Liver (tissue), 9 donors: ENCODE data around the gene SLC8A3. TPM values are rescaled to one million over a fixed set of nuclear protein-coding genes. Genes with fewer than 3 reads are reported as not detected.

Experiments used
- DNase-seq: peaks from one replicate; pipeline ENCODE4 v3.0.0-alpha.2; 2017; ENCODE audit warnings: low spot score
- H3K27ac ChIP-seq, 2 donors: one replicate each; pipeline ENCODE4 v1.7.0; 2013; ENCODE audit warnings: inconsistent platforms in 2 of 2, low read length in 2 of 2, control low read depth in 1 of 2, low read depth in 1 of 2, mild to moderate bottlenecking in 1 of 2
- H3K27me3 ChIP-seq, 4 donors: one replicate each; pipeline versions ENCODE4 v1.6.1 to v1.7.0; 2013; ENCODE audit warnings: low read length in 3 of 4, inconsistent platforms in 1 of 4, mild to moderate bottlenecking in 1 of 4, moderate library complexity in 1 of 4; ENCODE audit not compliant: control insufficient read depth in 4 of 4, insufficient read depth in 4 of 4
- H3K36me3 ChIP-seq, 4 donors: one replicate each; pipeline versions ENCODE4 v1.6.1 to v1.7.0; 2013; ENCODE audit warnings: low read length in 3 of 4, mild to moderate bottlenecking in 3 of 4, low read depth in 1 of 4, moderate library complexity in 1 of 4; ENCODE audit not compliant: control insufficient read depth in 4 of 4, insufficient read depth in 3 of 4
- H3K4me1 ChIP-seq, 4 donors: one replicate each; pipeline versions ENCODE4 v1.6.1 to v1.7.0; 2013; ENCODE audit warnings: low read length in 3 of 4, mild to moderate bottlenecking in 3 of 4, moderate library complexity in 1 of 4; ENCODE audit not compliant: control insufficient read depth in 4 of 4, insufficient read depth in 4 of 4
- H3K4me3 ChIP-seq, 3 donors: one replicate each; pipeline versions ENCODE4 v1.6.1 to v1.7.0; 2013; ENCODE audit warnings: low read length in 3 of 3, control low read depth in 1 of 3, low read depth in 1 of 3, mild to moderate bottlenecking in 1 of 3
- H3K9ac ChIP-seq, 2 donors: one replicate each; pipeline ENCODE4 v1.7.0; 2013; ENCODE audit warnings: low read length in 2 of 2, mild to moderate bottlenecking in 2 of 2, moderate library complexity in 2 of 2, control low read depth in 1 of 2, low read depth in 1 of 2
- H3K9me3 ChIP-seq, 4 donors: one replicate each; pipeline versions ENCODE4 v1.6.1 to v1.7.0; 2013; ENCODE audit warnings: low read length in 3 of 4; ENCODE audit not compliant: control insufficient read depth in 4 of 4
- ATF3 ChIP-seq: IDR thresholded peaks from 2 replicates; pipeline ENCODE4 v1.6.1; 2016; ENCODE audit warnings: antibody characterized with exemption
- CTCF ChIP-seq: fragments of 150-350 bp; IDR thresholded peaks from 2 replicates; pipeline ENCODE4 v1.5.1; 2017; ENCODE audit warnings: improper control_type of control experiment, low read depth, low read length; ENCODE audit not compliant: missing input control
- EGR1 ChIP-seq, 2 donors: IDR thresholded peaks; 2 replicates each; pipeline ENCODE4 v1.6.1; 2016 to 2018; ENCODE audit warnings: antibody characterized with exemption in 2 of 2, low read depth in 2 of 2
- FOXA1 ChIP-seq: IDR thresholded peaks from 2 replicates; pipeline ENCODE4 v1.6.1; 2016; ENCODE audit warnings: antibody characterized with exemption
- FOXA2 ChIP-seq: IDR thresholded peaks from 2 replicates; pipeline ENCODE4 v1.6.1; 2016; ENCODE audit warnings: antibody characterized with exemption
- GABPA ChIP-seq, 2 donors: IDR thresholded peaks in 1 of 2; conservative IDR thresholded peaks in 1 of 2; 2 replicates each; pipeline ENCODE4 v1.6.1; 2016; ENCODE audit warnings: antibody characterized with exemption in 2 of 2, mild to moderate bottlenecking in 1 of 2, moderate library complexity in 1 of 2
- HNF4A ChIP-seq, 2 donors: conservative IDR thresholded peaks; 2 replicates each; pipeline ENCODE4 v1.6.1; 2016; ENCODE audit warnings: antibody characterized with exemption in 2 of 2, mild to moderate bottlenecking in 2 of 2
- HNF4G ChIP-seq: IDR thresholded peaks from 2 replicates; pipeline ENCODE4 v1.6.1; 2016; ENCODE audit warnings: antibody characterized with exemption
- JUND ChIP-seq, 2 donors: IDR thresholded peaks; 2 replicates each; pipeline ENCODE4 v1.6.1; 2016; ENCODE audit warnings: antibody characterized with exemption in 2 of 2
- MAX ChIP-seq: IDR thresholded peaks from 2 replicates; pipeline ENCODE4 v1.6.1; 2016; ENCODE audit warnings: antibody characterized with exemption
- NR2F2 ChIP-seq: IDR thresholded peaks from 2 replicates; pipeline ENCODE4 v1.6.1; 2016; ENCODE audit warnings: antibody characterized with exemption
- RAD21 ChIP-seq, 2 donors: IDR thresholded peaks; 2 replicates each; pipeline ENCODE4 v1.6.1; 2016; ENCODE audit warnings: antibody characterized with exemption in 2 of 2, mild to moderate bottlenecking in 2 of 2
- RXRA ChIP-seq, 2 donors: IDR thresholded peaks; 2 replicates each; pipeline ENCODE4 v1.6.1; 2017 to 2018; ENCODE audit warnings: antibody characterized with exemption in 2 of 2, mild to moderate bottlenecking in 1 of 2
- SP1 ChIP-seq: IDR thresholded peaks from 2 replicates; pipeline ENCODE4 v1.6.1; 2018; ENCODE audit warnings: antibody characterized with exemption, mild to moderate bottlenecking
- TAF1 ChIP-seq: conservative IDR thresholded peaks from 2 replicates; pipeline ENCODE4 v1.6.1; 2016; ENCODE audit warnings: antibody characterized with exemption, mild to moderate bottlenecking
- YY1 ChIP-seq: IDR thresholded peaks from 2 replicates; pipeline ENCODE4 v1.6.1; 2016; ENCODE audit warnings: antibody characterized with exemption, mild to moderate bottlenecking
- WGBS: extraction: QIAGEN DNeasy Blood & Tissue Kit; methylation state at CpG from one replicate; pipeline ENCODE4 v1.1.7; 2013; 5-methylcytosine and 5-hydroxymethylcytosine counted together
- polyA plus RNA-seq, 2 donors: library from polyadenylated mRNA; stranded (reverse) in 1 of 2; unstranded in 1 of 2; fragments of 200-250 nt in 1 of 2; fragments of >200 nt in 1 of 2; fragmentation: Nextera tagmentation in 1 of 2; extraction: Ambion mirVana in 1 of 2; gene quantifications; one replicate each; pipeline versions ENCODE4 v1.2.1 to v1.2.3, GENCODE V29; 2013 to 2015
- total RNA-seq, 2 donors: library from RNA; depleted of rRNA; stranded (reverse); fragments of >200 nt; gene quantifications; one replicate each; pipeline ENCODE4 v1.2.3, GENCODE V29; 2014
- TF ChIP-seq, protein P1 (sequence below): IDR thresholded peaks from 2 replicates; pipeline ENCODE4 v1.6.1; 2016; ENCODE audit warnings: antibody characterized with exemption, mild to moderate bottlenecking
- TF ChIP-seq, protein P2 (sequence below): IDR thresholded peaks from 2 replicates; pipeline ENCODE4 v1.6.1; 2016; ENCODE audit warnings: antibody characterized with exemption
- donor health status: healthy.
- donor health status: healthy.
- donor health status: healthy.
- donor health status: healthy.
- donor health status: healthy.

SLC8A3 gene
- total and polyA plus RNA-seq, 4 donors = 0.05 to 0.56 (median 0.10) TPM; not detected in 1

DNA sequence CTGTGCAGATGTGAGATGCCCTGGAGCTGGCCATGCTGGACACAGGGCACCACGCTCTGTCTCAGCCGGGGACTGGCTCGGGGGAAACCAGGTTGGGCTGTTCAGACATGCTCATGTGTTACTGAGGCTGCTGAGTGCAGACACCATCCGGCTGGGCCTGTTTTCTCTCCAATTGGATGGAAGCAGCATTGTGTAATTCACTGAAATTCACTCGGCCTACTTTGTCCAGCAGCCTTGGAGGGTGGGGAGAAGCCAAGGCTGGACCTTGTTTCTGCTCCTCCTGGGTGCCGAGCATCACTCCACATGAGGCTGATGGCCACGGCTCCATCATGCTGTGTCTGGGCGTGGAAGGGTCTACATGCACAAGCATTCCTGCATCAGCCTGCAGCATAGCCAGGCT is 178.8 kb downstream of the SLC8A3 start:
- Histone ChIP-seq H3K27me3 (no peaks in the 10 kb centered on the region), H3K27ac (no peak overlapping the region), H3K4me1 (peaks cover 1 to 12% (median 10%) of the 10 kb centered on the region in 4 donors), H3K36me3 (peaks cover 0 to 38% (median 15%) of the 10 kb centered on the region in 4 donors), H3K4me3 (no peak overlapping the region), H3K9ac (no peak overlapping the region), H3K9me3 (no peaks in the 10 kb centered on the region)
- WGBS = 82% methylated on average over 8 of the region's 8 CpGs
- no peak for DNase-seq
- TF ChIP-seq SP1 = no peak
- TF ChIP-seq, protein P1, sequence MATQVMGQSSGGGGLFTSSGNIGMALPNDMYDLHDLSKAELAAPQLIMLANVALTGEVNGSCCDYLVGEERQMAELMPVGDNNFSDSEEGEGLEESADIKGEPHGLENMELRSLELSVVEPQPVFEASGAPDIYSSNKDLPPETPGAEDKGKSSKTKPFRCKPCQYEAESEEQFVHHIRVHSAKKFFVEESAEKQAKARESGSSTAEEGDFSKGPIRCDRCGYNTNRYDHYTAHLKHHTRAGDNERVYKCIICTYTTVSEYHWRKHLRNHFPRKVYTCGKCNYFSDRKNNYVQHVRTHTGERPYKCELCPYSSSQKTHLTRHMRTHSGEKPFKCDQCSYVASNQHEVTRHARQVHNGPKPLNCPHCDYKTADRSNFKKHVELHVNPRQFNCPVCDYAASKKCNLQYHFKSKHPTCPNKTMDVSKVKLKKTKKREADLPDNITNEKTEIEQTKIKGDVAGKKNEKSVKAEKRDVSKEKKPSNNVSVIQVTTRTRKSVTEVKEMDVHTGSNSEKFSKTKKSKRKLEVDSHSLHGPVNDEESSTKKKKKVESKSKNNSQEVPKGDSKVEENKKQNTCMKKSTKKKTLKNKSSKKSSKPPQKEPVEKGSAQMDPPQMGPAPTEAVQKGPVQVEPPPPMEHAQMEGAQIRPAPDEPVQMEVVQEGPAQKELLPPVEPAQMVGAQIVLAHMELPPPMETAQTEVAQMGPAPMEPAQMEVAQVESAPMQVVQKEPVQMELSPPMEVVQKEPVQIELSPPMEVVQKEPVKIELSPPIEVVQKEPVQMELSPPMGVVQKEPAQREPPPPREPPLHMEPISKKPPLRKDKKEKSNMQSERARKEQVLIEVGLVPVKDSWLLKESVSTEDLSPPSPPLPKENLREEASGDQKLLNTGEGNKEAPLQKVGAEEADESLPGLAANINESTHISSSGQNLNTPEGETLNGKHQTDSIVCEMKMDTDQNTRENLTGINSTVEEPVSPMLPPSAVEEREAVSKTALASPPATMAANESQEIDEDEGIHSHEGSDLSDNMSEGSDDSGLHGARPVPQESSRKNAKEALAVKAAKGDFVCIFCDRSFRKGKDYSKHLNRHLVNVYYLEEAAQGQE = no peak
- TF ChIP-seq FOXA2 = no peak
- no peak for TF ChIP-seq JUND (IDR thresholded peaks at IDR 0.05)
- TF ChIP-seq CTCF = no peak
- TF ChIP-seq MAX = no peak
- TF ChIP-seq HNF4A (conservative IDR thresholded peaks at IDR 0.05) = no peak
- TF ChIP-seq, protein P2, sequence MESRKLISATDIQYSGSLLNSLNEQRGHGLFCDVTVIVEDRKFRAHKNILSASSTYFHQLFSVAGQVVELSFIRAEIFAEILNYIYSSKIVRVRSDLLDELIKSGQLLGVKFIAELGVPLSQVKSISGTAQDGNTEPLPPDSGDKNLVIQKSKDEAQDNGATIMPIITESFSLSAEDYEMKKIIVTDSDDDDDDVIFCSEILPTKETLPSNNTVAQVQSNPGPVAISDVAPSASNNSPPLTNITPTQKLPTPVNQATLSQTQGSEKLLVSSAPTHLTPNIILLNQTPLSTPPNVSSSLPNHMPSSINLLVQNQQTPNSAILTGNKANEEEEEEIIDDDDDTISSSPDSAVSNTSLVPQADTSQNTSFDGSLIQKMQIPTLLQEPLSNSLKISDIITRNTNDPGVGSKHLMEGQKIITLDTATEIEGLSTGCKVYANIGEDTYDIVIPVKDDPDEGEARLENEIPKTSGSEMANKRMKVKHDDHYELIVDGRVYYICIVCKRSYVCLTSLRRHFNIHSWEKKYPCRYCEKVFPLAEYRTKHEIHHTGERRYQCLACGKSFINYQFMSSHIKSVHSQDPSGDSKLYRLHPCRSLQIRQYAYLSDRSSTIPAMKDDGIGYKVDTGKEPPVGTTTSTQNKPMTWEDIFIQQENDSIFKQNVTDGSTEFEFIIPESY = no peak
- no peak for TF ChIP-seq GABPA (IDR thresholded peaks at IDR 0.05 in 1 of 2, conservative IDR thresholded peaks at IDR 0.05 in 1 of 2)
- no peak for TF ChIP-seq TAF1
- TF ChIP-seq NR2F2 = no peak
- no peak for TF ChIP-seq ATF3
- TF ChIP-seq YY1 = no peak
- no peak for TF ChIP-seq FOXA1
- no peak for TF ChIP-seq HNF4G
- no peak for TF ChIP-seq RAD21 (IDR thresholded peaks at IDR 0.05)
- no peak for TF ChIP-seq EGR1 (IDR thresholded peaks at IDR 0.05; ENCODE audit: low read depth in 2 of 2)
- no peak for TF ChIP-seq RXRA (IDR thresholded peaks at IDR 0.05)
